NCI-H748 (cell line): ENCODE data around the gene DNM3.

Source experiments
- DNase-seq: peaks from one replicate; lab custom pipeline; 2025; ENCODE audit not compliant: unreplicated experiment; lab: John Stamatoyannopoulos, UW

The DNM3 gene

DNA sequence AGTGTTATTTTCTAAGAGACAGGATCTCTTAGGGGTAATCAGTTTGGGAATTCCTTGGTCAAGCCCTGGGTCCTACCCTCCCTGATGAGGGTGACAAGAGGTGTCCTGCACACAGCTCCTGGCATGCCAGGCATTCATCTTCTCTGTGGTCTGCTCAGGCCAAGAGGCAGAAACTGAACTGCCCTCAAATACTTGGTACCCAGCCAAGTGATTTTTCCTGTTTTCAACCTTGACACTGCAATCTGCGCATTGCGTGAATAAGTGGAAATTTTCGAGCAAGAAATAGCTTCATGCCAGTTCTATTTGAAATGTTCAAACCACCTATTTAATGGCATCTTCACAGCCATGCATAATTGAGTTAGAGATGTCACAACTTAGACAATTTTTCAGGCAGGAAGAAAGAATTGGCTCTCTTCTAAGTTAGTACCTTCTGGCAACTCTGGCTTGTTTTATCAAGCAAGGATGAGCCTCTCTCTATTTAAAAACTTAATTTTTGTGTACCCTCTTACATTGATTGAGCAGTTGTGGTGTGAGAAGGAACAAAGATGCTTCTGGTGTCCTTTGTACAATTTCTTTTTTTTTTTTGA is 27.0 kb downstream of the DNM3 start:
- no peak for DNase-seq

DNA sequence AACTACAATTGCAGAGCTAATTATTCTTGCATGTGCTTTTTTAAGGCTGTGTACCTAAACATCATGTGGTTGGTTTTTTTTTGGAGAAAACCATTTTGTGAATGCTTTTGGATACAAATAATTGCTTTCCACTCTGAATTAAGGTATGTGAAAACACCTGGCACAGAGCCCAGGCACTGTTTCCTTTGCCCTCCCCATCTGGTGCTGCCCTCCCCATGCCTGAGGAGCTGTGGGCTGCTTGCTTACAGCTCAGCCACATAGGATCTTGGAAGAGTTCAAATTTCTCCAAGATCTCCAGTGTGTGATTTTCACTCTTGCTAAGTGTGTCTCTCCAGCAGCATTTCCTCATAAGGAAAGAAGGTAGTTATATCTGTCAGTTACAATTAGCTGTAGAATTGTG is 27.8 kb downstream of the DNM3 start:
- no peak for DNase-seq

DNA sequence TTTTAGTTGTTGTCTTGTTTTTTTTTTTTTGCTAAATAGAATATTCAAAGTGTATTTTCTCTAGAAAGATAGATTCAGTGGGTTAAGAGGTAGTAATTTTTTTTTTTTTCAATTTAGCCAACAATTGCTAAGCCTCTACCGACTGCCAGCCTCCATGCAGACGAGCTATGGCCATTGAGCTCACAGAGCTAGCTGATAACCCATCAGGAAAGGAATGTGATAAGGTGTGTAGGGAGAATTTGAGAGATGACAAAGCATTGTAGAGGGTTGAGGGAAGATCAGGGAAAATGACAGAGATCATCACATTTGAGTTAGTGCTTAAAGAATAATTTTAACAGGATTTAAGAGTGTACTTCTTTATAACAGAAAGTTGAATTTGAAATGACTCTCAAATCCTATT is 30.6 kb downstream of the DNM3 start:
- DNase-seq, result no peak

DNA sequence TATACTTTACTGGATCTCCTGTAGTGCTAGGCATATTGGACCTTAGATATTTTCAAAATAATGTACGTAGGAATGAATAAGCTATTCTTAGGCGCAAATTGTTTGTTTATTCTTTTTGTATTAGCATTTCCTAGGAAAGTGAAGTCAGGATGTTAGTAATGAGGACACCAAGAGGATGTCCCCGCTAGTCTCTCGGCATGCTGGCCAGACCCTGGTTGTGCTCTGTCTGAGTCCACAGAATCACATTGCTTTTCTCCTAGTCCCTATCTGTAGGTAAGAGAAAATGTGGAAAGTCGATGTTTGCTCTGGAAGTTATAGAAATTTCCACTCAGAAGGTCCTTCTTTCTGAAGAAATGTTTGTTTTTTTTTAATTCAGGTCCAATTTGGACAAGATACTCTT is 31.1 kb downstream of the DNM3 start:
- DNase-seq, result no peak

DNA sequence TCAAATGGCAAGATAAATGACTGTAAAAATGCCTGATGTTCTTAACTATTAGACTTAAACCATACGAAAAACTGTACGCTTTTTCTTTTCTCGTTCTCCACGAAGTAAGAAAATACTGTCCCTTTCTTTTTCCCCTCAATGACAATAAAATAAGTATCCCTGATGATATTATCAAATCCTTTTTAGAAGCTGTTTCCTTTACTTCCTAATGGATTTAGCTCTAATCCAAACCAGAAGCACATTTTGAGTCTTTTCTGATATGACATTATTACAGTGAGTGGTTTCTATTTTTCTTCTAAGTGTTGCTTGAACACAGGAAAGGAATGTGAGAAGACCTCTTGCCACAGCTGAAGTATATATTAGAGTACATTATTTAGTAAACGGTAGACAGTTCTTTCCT is 32.4 kb downstream of the DNM3 start:
- DNase-seq, result no peak

DNA sequence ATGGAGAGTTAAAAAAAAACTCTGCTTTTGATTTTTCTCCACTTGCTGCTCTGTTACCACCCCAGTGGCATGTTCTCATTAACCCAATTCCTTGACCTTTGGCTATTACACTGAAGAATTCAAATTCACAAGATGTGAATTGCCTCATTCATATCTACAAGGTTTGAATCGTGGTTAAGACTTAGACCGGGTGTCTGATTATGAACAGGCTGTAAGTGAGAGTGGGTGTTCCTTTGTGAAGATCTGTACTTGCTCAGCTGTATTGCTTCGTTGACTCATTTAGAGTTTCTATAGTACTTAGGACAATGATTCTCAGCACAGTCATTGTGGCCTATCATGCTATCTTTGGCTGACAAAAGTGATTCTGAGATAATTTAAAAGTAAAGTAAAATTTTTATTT is 36.4 kb downstream of the DNM3 start:
- DNase-seq, result no peak

DNA sequence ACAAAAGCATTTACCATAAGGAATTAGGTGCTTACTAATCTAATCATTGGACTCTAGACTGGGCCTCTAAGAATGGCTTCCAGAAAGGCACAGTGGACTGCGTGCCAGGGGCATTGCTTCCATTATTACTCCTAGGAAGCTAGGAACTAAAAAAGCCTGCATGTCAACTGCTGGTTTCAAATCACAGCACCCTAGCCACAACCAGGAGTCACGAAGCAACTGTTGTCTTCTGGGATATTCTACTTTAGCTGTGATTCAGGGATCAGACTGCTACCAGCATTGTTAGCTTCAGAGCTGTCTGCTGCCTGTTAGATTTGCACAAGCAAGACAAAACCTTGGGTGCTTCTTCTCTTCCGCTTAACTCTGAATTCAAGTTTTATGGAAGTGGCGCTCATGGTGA is 38.3 kb downstream of the DNM3 start:
- DNase-seq, result no peak

DNA sequence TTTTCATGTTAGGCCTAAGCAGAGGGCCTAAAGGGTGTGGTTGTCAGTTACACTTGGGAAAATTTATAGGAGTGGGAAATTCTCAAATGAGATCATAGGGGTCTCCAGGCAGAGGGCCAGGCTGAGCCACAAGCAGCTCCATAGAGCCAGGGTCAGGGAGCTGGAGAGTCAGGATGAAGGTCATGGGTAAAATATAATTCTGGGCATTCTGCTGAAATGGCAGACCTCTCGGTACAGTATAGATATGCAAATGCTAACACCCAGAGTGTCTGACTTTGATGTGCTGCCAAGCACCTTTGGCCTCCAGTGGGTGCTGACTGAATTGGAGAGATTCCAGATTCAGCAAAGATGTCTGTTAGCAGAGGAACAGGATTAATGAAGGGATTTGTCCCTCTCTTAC is 40.1 kb downstream of the DNM3 start:
- DNase-seq, result no peak

DNA sequence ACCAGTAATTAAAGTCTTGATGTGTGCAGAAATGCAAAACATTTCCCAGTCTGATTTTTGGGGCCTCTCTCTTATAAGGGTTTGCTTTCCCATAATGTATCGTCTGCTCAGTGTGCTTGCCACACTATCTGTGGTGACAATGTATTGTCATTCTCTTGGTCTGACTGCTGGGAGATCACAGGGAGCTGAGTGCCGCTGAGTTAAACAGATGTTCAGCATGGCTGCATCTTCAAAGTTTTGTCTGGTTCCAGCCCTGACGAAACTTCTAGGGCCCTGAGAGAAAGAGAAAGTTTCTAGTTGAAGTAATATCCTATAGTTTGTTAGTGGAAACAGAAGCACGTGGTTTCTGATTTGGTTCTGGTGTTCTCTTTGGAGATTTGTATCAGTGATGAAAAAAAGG is 42.6 kb downstream of the DNM3 start:
- DNase-seq, result no peak

DNA sequence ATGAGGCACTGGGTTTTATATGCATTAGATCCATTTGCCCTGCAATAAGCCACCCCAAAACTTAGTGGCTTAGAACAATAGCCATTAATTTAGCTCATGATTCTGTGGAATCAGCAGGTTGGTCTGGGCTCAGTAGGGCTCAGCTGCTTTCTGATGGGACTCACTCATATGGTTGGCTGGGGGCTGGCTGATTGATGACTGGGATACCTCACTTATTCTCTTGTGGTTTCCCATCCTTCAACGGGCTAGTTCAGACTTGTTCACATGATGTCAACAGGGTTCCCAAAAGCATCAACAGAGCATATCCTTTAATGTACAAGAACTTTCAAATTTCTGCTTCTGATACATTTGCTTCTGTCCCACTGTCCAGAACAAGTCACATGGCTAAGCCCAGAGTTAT is 43.2 kb downstream of the DNM3 start:
- no peak for DNase-seq

DNA sequence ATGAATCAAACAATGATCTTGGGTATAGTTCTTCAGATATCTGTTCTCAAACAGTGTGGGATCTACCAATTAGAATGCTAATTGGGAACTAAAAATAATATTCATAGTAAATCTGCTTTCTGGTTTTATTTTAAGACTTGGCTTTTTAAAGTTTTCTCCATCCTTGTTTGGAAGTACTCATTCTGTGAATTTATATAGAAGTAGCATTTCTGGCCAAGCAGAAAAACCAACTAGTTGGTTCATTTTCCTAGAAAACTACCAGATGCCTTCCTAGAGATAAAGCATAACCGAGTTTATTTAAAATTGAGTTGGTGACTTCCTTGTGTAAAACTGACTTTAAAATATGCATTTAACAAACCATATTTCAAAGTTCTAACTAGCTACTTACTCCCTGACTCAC is 48.8 kb downstream of the DNM3 start:
- DNase-seq, result no peak

DNA sequence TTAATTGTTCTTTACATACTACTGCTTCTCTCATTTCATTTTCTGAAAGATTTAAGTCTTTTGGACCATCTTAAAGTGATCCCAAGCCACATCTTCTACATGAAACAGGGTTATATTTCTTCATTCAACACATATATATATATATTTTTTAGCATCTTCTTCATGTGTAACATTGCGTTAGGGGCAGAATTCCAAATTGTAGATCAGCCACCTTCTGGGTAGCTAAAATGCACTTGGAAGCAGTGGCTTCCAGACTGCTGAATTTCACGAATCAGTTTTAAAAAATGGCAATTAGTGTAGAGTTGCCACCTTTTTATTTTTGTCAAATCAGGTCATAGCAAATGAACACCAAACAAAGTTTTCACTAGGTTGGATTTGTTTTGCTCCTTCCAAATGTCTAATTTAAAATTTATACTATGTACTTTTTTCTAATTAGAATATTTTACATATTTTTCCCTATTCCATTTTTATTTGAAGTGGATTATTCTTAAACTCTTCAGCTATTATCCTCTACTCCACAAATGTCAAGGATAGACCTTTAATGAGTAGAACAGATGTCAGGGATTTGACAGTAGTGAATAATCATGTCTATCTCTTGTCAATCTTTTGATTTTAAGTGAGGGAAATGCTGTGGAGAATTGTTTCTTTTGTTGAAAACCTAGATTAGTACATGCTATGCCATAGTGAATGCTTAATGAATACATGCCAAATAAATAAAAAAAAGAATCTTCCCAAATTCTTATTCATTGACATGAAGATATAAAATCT is 55.8 kb downstream of the DNM3 start:
- no peak for DNase-seq

DNA sequence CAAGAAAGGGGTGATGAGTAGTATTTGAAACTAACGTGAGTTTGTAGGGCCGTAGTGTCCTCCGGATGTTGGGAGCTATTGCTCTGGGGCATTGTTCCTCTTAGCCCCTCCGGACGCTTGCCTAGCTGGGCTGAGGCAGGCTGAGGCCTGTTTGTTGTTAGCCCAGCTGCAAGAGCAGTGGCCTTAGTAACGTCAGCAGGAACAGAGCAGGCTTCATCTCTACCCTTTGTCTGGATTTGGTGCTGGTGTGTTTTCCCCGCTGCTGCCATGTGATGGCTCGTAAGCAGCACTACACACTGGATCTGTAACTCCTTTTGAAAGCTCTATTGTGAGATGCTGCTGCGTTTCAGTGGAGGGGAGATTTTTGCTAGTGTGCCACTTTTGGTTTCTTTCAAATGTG is 57.6 kb downstream of the DNM3 start:
- peak; percentile 8 for DNase-seq

DNA sequence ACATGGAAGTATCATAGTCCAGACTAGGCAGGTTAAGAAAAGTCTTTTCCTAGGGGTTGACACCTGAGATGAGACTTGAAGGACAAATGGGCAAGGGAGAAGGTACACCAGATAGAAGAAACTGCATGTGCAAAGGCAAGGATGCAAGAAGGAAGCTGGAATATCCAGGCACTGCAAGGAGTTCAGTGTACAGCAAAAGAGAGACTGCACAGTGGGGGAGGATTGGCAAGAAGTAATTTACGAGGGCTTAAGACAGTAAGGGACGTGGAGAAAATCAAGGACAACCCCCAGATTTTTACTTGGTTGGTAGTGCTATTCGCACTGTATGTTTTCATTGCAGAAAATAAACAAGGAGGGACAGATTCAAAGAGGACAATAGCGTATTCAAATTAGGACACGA is 58.5 kb downstream of the DNM3 start:
- DNase-seq, result no peak

DNA sequence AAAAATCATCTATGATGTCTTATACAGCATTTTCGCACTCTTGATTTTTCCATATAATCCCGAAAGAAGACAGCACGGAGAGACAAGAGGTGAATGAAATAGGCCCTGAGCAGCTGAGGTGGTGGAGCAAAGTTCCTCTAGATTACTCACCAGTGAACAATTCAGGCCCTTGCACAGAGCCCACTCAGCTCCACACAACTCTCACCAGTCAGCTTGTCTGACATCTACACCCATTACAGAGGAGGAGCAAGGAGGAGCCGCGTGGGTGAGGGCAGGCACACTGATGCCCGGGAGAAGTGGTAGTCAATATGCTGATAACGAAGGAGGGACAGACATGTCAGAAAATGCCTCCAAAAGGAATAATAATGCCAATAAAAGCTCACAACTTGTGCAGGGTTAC is 59.9 kb downstream of the DNM3 start:
- no peak for DNase-seq

DNA sequence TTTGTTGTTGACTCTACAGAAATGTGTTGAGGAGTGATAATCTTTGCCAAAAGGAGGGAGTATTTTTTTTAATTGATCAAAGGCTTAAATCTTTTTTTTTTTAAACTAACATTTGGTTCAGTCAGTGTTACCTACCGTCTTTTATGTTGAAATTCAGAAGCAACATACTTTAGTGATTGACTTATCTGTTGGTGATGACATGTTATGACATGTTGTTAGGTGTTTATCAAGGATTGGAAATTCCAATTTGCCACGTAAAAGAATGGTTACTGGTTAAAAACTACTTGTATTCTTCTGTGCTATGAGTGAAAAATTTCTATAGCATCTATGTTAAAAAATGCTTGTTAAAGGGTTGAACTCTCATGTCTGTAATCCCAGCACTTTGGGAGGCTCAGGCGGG is 61.2 kb downstream of the DNM3 start:
- DNase-seq, result no peak

DNA sequence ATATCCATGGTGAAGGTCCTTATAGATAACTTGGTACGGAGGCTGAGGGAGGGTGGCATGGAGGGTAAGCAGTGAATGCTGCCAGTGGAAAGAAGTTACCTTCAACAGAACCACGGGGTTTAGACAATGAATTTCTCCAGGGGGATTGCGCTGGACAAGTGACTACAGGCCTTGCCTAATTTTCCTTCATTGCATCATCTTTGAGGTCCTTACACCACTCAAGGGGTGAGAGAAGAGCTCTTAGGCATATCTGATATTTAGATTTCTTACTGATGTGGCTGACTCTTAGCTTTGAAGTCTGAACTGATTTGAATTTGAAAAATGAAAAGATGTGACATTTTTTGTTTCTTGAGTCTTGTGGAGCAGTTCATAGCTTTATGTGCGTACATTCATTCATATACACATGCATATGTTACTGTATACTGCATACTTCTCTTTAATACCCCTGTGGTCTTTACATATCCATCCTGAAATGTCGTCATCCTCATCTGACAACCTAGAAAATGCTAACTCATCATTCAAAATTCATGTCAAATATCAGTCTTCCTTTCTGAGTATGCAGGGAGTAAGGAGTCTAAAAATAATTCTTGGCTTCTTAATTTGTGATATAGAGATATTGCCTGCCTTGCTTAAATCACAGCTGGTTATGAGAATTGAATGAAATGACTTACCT is 63.6 kb downstream of the DNM3 start:
- no peak for DNase-seq

DNA sequence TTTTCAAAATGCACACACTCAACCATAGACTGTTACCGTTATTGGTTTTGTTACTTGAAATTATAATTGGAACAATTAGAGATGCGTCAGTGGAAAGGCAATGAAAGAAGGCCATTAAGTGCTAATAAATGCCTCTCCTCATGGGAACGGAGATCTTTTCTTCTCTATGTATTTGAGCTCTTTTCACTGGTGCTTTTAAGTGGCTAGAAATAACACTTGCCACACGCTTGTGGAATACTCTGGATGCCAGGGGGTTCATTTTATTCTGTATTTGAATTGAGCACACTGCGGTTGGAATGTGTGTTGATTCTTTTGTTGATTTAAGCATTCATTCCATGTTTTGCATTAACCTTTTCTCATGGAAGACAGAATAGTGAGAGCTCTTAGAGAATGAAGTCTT is 68.4 kb downstream of the DNM3 start:
- peak; percentile 1 for DNase-seq

DNA sequence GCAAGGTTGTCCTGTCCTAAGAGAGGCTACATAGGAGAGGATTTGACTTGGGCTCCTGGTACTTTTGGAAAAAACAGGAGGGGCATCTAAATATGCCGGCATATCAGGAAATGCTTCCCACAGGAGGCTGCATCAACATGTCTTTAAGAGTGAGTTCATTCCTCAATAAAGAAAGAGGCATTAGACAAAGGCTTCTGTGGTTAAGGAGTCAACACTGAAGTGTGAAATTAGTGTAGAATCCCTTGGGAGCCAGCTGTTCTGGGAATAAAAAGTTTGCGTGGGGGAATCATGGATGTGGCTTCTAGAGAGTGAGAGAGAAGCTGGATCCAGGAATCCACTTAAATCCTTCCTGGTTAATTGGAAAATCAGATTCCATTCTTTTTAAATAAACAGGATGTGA is 69.5 kb downstream of the DNM3 start:
- DNase-seq, result no peak

DNA sequence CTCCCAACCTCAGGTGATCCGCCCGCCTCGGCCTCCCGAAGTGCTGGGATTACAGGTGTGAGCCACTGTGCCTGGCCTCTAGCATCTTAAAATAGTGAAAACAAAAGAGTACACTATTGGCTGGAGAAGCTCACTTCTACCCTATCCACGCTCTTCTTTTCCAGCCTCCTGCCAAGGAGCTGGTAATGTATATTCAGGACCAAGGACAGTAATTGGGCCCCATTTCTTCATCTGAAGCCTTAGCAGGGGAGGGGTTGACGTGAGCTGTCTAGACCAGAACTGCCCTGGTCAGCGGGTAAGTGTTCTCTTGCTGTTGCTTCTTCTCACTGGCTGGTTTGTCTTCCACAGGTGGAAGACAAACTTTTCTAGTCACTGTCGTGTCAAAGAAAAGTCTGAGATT is 70.2 kb downstream of the DNM3 start:
- no peak for DNase-seq

DNA sequence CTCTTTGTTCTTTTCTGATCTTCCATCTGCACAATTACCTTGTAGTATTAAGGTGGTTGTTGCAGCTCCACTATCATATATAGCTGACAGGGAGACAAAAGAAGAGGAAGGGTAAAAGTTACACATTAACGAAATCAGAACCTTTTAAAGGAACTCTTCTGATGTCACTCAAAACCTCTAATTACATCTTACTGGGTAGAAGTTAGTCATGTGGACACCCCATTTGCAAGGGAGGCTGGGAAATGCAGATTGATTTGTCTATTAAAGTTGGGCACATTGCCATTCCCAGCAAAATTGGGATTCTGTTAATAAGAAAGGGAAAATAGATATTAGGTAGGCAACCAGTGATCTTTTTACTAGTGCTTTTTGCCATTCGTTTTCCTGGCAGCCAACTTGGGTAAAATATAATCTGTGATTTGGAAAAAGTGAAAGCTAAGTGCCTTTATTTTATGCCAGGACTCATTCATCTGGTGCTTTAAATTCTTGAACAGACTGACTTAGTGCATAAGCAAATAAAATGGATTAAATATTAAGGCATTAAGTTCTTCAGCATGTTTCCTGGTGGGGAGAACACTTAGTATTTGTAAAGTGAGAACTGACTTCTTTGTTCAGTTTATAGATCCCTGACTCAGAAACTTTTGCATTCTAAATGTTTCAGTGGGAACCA is 71.3 kb downstream of the DNM3 start:
- DNase-seq, result no peak

DNA sequence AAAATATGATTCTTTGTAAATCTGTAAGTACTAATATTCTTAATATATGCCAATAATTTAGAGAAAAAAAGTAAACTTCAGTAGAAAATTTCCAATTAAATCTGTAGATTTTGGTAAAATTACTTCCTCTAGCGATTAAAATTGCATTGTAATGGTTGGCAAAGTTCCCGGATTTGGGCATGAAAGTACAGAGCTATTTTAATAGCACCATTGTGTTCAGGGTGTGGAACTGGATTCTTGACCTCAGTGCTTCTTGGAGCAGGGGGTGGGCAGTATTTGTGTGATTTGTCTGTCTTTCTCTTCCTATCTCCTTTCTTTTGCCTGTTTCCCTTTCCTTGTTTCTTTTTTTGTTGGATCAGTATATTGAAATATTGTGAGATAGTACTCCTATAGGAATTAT is 72.1 kb downstream of the DNM3 start:
- no peak for DNase-seq
